ENCODE measurements around the gene SUPT4H1. TPM values are rescaled to one million over a fixed set of nuclear protein-coding genes. Genes with fewer than 3 reads are reported as not detected.
A peak's percentile ranks its signal among the peaks of the same experiment; 100 is the strongest.

The SUPT4H1 gene
- total RNA-seq, 2 experiments from 2014 or later = 76.6 to 76.9 TPM

DNA sequence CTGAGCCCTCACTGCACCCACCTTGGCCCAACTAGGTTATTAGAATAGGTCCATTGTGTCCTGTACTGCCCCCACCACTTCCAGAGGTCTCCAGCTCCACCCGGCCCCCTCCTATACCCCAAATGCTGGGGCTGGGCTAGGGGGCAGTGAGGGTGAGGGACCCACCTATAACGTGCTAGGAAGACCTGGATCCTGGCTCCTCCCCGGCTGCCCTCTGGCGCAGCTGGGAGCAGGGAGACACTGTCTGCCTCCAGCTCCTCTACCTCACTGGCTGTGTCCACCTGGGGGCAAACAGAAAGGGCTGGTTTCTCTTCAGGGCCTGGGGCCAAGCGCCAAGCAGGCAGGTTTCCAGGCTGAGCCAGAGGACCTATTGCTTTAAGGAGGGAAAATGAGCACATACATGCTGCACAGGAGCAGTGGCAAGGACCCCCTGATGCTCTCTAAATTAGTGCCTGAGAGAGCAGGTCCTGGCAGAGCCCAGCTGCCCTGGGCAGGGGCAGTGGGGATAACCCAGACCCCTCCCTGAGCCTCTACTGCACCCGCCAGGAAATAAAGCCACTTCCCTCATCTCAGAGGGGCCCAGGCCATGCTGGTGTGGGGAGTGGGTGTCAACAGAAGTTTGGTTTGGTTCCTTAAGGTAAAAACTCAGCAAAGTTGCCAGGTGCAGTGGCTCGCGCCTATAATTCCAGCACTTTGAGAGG lies 35.6 kb downstream of the SUPT4H1 start:
- no peaks in the 10 kb centered on the region for H3K27me3 Mint-ChIP-seq (ENCODE audit: low read depth)
- intact Hi-C loops (cut with micrococcal nuclease) = loop anchor here (2.0 kb wide), 1 partner anchor 68 kb away; no protein-coding TSS in a partner anchor
- peak; percentile 3 for DNase-seq
- CTCF ChIA-PET = interaction anchor here (0.5 to 5.5 kb wide), 31 partner anchors 8 to 175 kb away, joined by 3 to 92 read pairs (median 7); partner anchors contain the start of genes HSF5, RNF43 and SUPT4H1
- H3K4me3 Mint-ChIP-seq = no peak overlapping the region
- H3K27ac Mint-ChIP-seq = peak overlapping the region; percentile 81
- H3K9me3 Mint-ChIP-seq = no peaks in the 10 kb centered on the region
- H3K4me1 Mint-ChIP-seq (ENCODE audit: low read depth) = peaks cover 11% of the 10 kb centered on the region
- peaks cover 2% of the 10 kb centered on the region for H3K36me3 Mint-ChIP-seq (ENCODE audit: low read depth)

GRCh38 chr17:58315750-58316149 lies 36.3 kb downstream of the SUPT4H1 start:
- CTCF ChIA-PET = interaction anchor here (0.5 to 5.5 kb wide), 8 partner anchors 12 to 172 kb away, joined by 3 to 92 read pairs (median 8); partner anchors contain the start of genes HSF5 and RNF43
- H3K4me1 Mint-ChIP-seq (ENCODE audit: low read depth) = peaks cover 11% of the 10 kb centered on the region
- H3K36me3 Mint-ChIP-seq (ENCODE audit: low read depth) = peaks cover 2% of the 10 kb centered on the region
- H3K27ac Mint-ChIP-seq = no peak overlapping the region
- H3K4me3 Mint-ChIP-seq = no peak overlapping the region
- DNase-seq = peak; percentile 1
- intact Hi-C loops (cut with micrococcal nuclease) = loop anchor here (2.0 kb wide), 1 partner anchor 67 kb away; no protein-coding TSS in a partner anchor
- H3K9me3 Mint-ChIP-seq = no peaks in the 10 kb centered on the region
- H3K27me3 Mint-ChIP-seq (ENCODE audit: low read depth) = no peaks in the 10 kb centered on the region

- intact Hi-C loops (cut with micrococcal nuclease) = no loop called here
- Mint-ChIP-seq H3K4me1 (ENCODE audit: low read depth) (peaks cover 11% of the 10 kb centered on the region), H3K36me3 (ENCODE audit: low read depth) (peaks cover 2% of the 10 kb centered on the region), H3K4me3 (no peak overlapping the region), H3K27me3 (ENCODE audit: low read depth) (no peaks in the 10 kb centered on the region), H3K9me3 (no peaks in the 10 kb centered on the region), H3K27ac (no peak overlapping the region)
- CTCF ChIA-PET = interaction anchor here (1.0 to 5.5 kb wide), 8 partner anchors 8 to 173 kb away, joined by 3 to 92 read pairs (median 10); partner anchors contain the start of genes HSF5 and RNF43
- peak; percentile 3 for DNase-seq
These were observed 36.7 kb downstream of the SUPT4H1 start for GRCh38 chr17:58315281-58315711.

- DNase-seq = no peak
These were observed 37.3 kb downstream of the SUPT4H1 start for GRCh38 chr17:58314706-58315015.

DNA sequence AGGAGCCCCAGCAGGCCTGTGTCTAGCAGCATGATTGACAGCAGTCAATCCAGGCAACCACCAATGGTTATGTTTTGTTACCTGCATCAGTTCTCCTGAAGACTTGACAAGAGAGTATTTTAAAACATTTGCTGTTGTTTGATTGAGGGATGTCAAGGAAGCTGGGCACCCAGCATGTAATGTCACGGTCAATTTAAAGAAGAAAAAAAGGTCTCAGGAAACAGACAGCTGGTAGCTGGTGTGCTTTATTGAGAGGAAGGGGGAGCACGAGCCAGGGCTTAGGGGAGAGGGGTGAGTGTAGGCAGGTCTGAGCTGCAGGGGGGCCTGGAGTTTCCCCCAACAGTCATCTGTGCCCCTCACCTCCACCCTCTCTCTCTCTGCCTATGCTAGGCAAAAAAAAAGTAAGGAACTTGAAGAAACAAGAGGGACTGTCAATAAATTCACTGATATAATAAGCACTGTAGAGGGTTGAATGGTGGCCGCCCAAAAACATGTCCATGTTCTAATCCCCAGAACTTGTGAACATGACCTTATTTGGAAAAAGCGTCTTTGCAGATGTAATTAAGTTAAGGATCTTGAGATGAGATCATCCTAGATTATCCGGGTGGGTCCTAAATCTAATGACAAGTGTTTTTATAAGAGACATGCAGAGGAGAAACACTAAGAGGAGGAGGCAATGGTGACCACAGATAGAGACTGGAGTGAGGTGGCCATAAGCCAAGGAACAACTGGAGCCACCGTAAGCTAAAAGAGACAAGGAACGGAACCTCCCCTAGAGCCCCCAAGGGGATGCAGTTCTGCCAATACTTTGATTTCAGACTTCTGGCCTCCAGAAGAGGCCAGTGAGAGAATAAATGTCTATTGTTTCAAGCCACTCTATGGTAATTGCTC lies 37.9 kb downstream of the SUPT4H1 start:
- Mint-ChIP-seq H3K36me3 (ENCODE audit: low read depth) (peaks cover 4% of the 10 kb centered on the region), H3K4me1 (ENCODE audit: low read depth) (peaks cover 11% of the 10 kb centered on the region), H3K27ac (no peak overlapping the region), H3K4me3 (no peak overlapping the region), H3K27me3 (ENCODE audit: low read depth) (no peaks in the 10 kb centered on the region), H3K9me3 (no peaks in the 10 kb centered on the region)
- no peak for DNase-seq
- intact Hi-C loops (cut with micrococcal nuclease) = no loop called here
- CTCF ChIA-PET = interaction anchor here (0.5 to 5.5 kb wide), 8 partner anchors 9 to 174 kb away, joined by 3 to 92 read pairs (median 3); partner anchors contain the start of gene HSF5

More at GRCh38 chr17:58314706-58315015, 37.3 kb downstream of the SUPT4H1 start:
- Mint-ChIP-seq H3K27me3 (ENCODE audit: low read depth) (no peaks in the 10 kb centered on the region), H3K9me3 (no peaks in the 10 kb centered on the region), H3K36me3 (ENCODE audit: low read depth) (peaks cover 2% of the 10 kb centered on the region), H3K4me3 (no peak overlapping the region), H3K4me1 (ENCODE audit: low read depth) (peaks cover 11% of the 10 kb centered on the region), H3K27ac (no peak overlapping the region)
- CTCF ChIA-PET = interaction anchor here (0.8 to 5.5 kb wide), 6 partner anchors 9 to 173 kb away, joined by 3 to 92 read pairs (median 6); partner anchors contain the start of genes HSF5 and RNF43
- intact Hi-C loops (cut with micrococcal nuclease) = no loop called here

- peaks cover 5% of the 10 kb centered on the region for H3K36me3 Mint-ChIP-seq (ENCODE audit: low read depth)
- CTCF ChIA-PET = interaction anchor here (0.7 to 2.9 kb wide), 4 partner anchors 9 to 135 kb away, joined by 3 to 10 read pairs (median 4); no protein-coding TSS in a partner anchor
- peak; percentile 3 for DNase-seq
- intact Hi-C loops (cut with micrococcal nuclease) = no loop called here
- H3K27me3 Mint-ChIP-seq (ENCODE audit: low read depth) = no peaks in the 10 kb centered on the region
- H3K4me3 Mint-ChIP-seq = no peak overlapping the region
- peaks cover 7% of the 10 kb centered on the region for H3K4me1 Mint-ChIP-seq (ENCODE audit: low read depth)
- H3K27ac Mint-ChIP-seq = no peak overlapping the region
- H3K9me3 Mint-ChIP-seq = no peaks in the 10 kb centered on the region
These were observed 39.2 kb downstream of the SUPT4H1 start for GRCh38 chr17:58312829-58313228.

- H3K27me3 Mint-ChIP-seq (ENCODE audit: low read depth) = no peaks in the 10 kb centered on the region
- intact Hi-C loops (cut with micrococcal nuclease) = no loop called here
- no peak overlapping the region for H3K4me3 Mint-ChIP-seq
- H3K9me3 Mint-ChIP-seq = no peaks in the 10 kb centered on the region
- CTCF ChIA-PET = interaction anchor here (0.8 to 2.9 kb wide), 3 partner anchors 8 to 136 kb away, joined by 3 to 10 read pairs (median 5); no protein-coding TSS in a partner anchor
- H3K27ac Mint-ChIP-seq = no peak overlapping the region
- peaks cover 3% of the 10 kb centered on the region for H3K36me3 Mint-ChIP-seq (ENCODE audit: low read depth)
- H3K4me1 Mint-ChIP-seq (ENCODE audit: low read depth) = no peaks in the 10 kb centered on the region
- no peak for DNase-seq
These were observed 39.9 kb downstream of the SUPT4H1 start for GRCh38 chr17:58312021-58312630.

- Mint-ChIP-seq H3K27me3 (ENCODE audit: low read depth) (no peaks in the 10 kb centered on the region), H3K27ac (no peak overlapping the region)
These were observed 40.5 kb downstream of the SUPT4H1 start for GRCh38 chr17:58311429-58311894.

GRCh38 chr17:58310511-58311428 lies 41.2 kb downstream of the SUPT4H1 start:
- intact Hi-C loops (cut with micrococcal nuclease) = no loop called here
- Mint-ChIP-seq H3K4me1 (ENCODE audit: low read depth) (no peaks in the 10 kb centered on the region), H3K9me3 (no peaks in the 10 kb centered on the region), H3K27ac (no peak overlapping the region), H3K4me3 (no peak overlapping the region), H3K27me3 (ENCODE audit: low read depth) (no peaks in the 10 kb centered on the region), H3K36me3 (ENCODE audit: low read depth) (peaks cover 3% of the 10 kb centered on the region)
- CTCF ChIA-PET = interaction anchor here (0.6 to 1.7 kb wide), 2 partner anchors 106 to 191 kb away, joined by 3 to 4 read pairs; partner anchors contain the start of gene RNF43
- DNase-seq = no peak

More at GRCh38 chr17:58311429-58311894, 40.5 kb downstream of the SUPT4H1 start:
- CTCF ChIA-PET = interaction anchor here (0.6 to 1.7 kb wide), 2 partner anchors 106 to 191 kb away, joined by 3 to 4 read pairs; partner anchors contain the start of gene RNF43
- Mint-ChIP-seq H3K4me1 (ENCODE audit: low read depth) (no peaks in the 10 kb centered on the region), H3K36me3 (ENCODE audit: low read depth) (peaks cover 3% of the 10 kb centered on the region), H3K4me3 (no peak overlapping the region), H3K9me3 (no peaks in the 10 kb centered on the region)
- intact Hi-C loops (cut with micrococcal nuclease) = no loop called here
- DNase-seq = peak; percentile 2

- H3K27ac Mint-ChIP-seq = no peak overlapping the region
- CTCF ChIA-PET = interaction anchor here (1.7 kb wide), 2 partner anchors 7 to 107 kb away, joined by 4 to 8 read pairs; partner anchors contain the start of gene RNF43
These were observed 42.1 kb downstream of the SUPT4H1 start for GRCh38 chr17:58309918-58310259.

More at GRCh38 chr17:58309918-58310259, 42.1 kb downstream of the SUPT4H1 start:
- Mint-ChIP-seq H3K4me1 (ENCODE audit: low read depth) (no peaks in the 10 kb centered on the region), H3K9me3 (no peaks in the 10 kb centered on the region), H3K27me3 (ENCODE audit: low read depth) (no peaks in the 10 kb centered on the region), H3K36me3 (ENCODE audit: low read depth) (peaks cover 3% of the 10 kb centered on the region), H3K4me3 (no peak overlapping the region)
- no peak for DNase-seq
- intact Hi-C loops (cut with micrococcal nuclease) = no loop called here
